GM19239 (cell line): ENCODE measurements around the gene CAND1.

Experiments used
- DNase-seq: peaks from one replicate; pipeline ENCODE4 v3.0.0; 2011; ENCODE audit warnings: low spot score; ENCODE audit not compliant: insufficient read length
- FAIRE-seq: peaks from 2 replicates; lab custom pipeline; 2011; peaks lifted over from hg19 to GRCh38; lab: Jason Lieb, UNC

Gene CAND1

DNA sequence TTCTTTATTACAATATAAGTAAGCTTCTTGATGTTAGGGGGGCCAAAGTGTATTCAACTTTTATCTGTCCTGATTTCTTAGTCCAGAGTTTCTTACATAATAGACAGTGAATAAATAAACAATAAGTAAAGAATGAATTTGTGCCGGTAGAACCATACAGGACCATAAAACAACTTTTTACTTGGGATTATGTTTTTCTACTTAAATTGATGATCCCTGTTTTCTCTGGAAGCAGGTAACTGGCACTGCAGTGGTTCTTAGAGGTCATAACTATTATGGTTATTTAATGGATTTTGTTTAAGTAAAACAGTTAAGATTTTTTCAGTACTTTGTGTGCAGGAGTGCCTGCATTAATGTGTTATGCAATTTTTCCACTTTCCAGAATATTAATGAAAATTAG, 10.5 kb downstream of the CAND1 start:
- DNase-seq (no peak), FAIRE-seq (no peak)

DNA sequence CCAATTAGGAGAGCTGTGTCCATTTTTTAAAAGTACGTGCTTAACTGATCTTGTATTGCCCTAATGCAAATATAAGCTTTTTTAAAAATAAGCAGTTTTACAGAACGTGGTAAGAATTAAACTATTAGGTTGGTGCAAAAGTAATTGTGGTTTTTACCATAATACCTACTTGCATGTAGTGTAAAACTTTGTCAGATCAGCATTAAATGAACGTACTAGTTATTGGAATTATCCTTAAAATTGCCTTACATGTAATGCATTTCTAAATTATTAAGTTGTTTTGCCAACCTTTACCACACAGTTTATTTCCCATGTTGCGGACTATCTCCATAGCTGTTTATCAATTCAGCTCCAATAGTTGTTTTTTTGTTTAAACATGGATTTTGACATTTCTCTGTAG, 10.9 kb downstream of the CAND1 start:
- FAIRE-seq = no peak
- no peak for DNase-seq

DNA sequence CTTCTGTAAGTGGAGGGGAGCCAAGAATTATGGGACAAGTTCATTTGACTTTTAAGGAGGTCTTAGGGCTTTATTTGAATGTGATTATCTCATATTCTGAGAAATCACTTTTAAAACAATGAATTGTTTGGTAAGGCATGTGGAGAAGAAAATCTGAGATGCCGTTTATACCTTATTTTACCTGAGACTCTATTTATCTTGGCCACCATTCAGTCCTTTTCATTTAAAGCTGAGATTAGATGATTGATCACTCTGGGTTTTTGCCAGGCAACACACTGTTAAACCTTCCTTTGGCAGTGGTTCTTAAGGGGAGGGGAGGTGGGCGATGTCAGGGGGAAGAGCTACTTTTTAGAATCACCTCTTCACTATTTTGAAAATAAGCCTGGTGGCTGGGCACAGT, 11.4 kb downstream of the CAND1 start:
- FAIRE-seq = no peak
- no peak for DNase-seq

DNA sequence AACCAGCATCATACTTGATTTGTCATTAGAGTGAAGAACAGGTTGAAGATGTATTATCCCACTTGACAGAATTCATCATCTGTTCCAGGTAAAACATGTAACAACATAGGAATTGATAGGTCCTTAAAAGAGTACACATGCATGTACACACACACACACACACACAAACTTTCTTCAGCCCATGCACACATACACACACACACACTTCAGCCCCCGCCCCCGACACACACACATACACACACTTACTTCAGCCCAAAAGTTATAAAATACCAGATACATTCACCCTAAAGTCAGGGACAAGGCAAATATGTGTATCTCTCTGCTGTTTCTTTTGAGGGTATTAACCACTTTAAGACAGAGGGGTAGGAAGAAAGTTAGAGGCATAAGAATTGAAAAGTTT, 15.4 kb downstream of the CAND1 start:
- FAIRE-seq (no peak), DNase-seq (no peak)

- no peak for DNase-seq
- no peak for FAIRE-seq
Measured at GRCh38 chr12:67286257-67286656, 17.1 kb downstream of the CAND1 start.

- FAIRE-seq (peak; percentile 33), DNase-seq (no peak)
Measured at GRCh38 chr12:67287311-67287710, 18.2 kb downstream of the CAND1 start.

GRCh38 chr12:67288561-67288960, 19.4 kb downstream of the CAND1 start:
- no peak for DNase-seq

DNA sequence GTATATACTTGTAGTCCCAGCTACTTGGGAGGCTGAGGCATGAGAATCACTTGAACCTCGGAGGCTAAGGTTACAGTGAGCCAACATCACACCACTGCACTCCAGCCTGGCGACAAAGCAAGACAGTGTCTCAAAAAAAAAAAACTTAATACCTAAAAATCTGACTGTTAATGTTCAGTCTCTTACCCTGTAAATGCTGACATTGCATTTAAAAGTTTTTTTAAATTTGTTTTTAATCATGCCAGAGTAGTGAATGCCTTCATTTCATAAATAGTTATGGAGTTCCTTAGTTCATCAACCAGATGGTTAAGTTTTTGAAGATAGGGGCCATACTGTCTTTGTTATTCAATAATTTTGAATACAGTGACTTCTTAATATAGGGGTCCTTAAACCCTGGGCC, 21.2 kb downstream of the CAND1 start:
- no peak for FAIRE-seq
- DNase-seq = no peak

More at GRCh38 chr12:67288561-67288960, 19.4 kb downstream of the CAND1 start:
- no peak for FAIRE-seq

DNA sequence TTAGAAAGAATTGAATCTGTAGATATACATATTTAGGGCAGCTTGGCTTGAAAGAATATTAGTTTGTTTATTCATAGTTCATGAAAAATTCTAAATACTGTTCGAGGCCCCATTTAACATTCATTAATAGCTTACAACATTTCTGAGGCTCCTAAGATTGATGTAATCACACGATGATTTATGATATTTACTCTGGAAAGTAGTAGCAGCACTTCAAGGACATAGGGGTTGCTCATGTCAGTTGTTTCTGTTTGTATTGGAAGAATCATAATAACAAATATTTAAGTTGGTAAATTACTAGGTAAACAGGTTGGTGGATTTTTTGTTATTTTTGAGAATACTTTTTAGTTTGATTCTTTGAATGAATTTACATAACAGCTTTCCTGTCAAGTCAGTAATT, 30.4 kb downstream of the CAND1 start:
- FAIRE-seq (no peak), DNase-seq (no peak)

DNA sequence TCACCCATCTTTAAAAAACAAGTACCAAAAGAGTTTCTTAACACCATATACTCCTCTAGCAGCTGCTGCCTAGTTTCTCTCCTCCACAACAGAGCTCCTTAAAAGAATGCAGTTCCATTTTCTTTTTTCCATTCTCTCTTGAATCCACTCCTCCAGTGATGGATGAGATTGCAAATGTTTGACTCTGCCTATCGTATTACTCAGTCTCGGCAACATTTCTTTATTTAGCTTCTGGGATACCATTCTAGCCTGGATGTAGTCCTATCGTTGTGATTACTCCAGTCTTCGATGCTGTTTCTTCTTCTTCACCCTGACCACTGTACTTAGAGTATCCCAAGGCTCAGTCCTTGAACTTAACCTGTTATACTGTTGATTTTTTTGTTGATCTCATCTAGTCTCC, 30.8 kb downstream of the CAND1 start:
- no peak for FAIRE-seq
- DNase-seq = no peak

- DNase-seq (no peak), FAIRE-seq (no peak)
Measured at GRCh38 chr12:67302162-67302561, 33.0 kb downstream of the CAND1 start.

- no peak for FAIRE-seq
- no peak for DNase-seq
Measured at GRCh38 chr12:67305544-67305943, 36.4 kb downstream of the CAND1 start.

GRCh38 chr12:67306712-67307111, 37.6 kb downstream of the CAND1 start:
- DNase-seq = no peak
- no peak for FAIRE-seq

- FAIRE-seq (peak; percentile 52), DNase-seq (no peak)
Measured at GRCh38 chr12:67315661-67316060, 46.5 kb downstream of the CAND1 start.

DNA sequence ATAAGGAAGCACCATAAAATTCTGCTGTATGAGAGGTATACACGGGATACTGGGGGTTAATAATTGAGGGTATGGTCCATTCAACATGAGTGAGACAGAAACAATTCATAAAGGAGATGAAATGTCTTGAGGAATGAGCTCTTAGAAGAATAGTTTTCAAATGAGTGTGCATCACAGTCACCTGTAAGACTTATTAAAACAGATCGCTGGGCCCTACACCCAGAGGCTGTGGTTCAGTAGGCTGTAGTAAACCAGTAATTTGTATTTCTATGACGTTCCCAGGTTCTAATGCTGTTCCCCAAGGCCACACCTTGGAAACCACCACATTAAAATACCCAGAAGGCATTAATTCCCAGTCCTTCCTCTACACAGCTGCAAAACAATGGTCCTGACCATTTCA, 49.6 kb downstream of the CAND1 start:
- no peak for FAIRE-seq
- DNase-seq = no peak

DNA sequence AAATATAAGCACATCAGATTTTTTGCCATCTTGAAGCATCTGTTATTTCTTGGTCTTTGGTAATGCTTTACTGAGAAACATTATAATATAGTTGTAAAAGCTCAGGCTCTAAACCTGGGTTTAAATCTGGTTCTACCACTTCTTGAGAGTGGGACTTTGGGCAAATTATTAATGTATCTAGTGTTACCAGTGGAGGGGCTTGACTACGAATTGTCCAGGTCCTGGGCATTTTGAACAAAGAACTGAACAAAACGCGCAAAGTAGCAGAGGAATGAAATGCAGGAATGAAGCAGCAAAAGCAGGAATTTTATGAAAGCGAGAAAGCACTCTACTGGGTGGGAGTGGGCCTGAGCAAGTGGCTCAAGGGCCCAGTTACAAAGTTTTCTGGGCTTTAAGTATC, 50.8 kb downstream of the CAND1 start:
- no peak for FAIRE-seq

DNA sequence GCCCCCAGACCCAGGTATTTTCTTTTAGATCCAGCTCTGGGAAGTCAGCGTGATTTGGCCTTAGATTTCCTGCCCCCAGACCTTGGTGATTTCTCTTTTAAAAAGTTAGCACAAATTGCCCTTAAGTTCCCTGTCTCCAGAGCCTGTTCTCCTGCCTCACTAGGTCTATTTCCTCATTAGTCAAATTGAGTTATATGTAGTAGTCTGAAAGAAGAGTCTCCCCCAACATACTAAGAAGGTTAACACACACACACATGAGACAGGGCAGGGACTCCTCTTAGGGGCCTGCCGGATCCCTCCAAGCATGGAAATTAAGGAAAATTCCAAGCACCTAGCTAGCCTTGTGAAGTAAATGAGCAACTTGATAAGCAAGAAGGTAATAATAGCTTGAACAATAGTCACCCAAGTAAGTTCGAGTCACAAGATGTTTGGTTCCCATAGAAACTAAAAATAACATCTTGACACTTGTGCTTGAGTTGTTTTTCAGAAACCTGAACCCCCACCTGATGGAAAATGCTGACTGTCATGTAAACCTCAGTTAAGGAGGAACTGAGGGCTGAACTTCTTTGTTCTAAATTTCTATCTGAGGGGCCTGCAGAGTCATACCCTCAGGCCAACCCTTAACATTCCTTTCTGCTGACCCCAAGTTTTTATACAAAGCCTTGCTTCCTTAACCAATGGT, 51.6 kb downstream of the CAND1 start:
- FAIRE-seq (no peak), DNase-seq (no peak)

More for the DNA sequence above, 50.8 kb downstream of the CAND1 start:
- no peak for DNase-seq

GRCh38 chr12:67322580-67322979, 53.4 kb downstream of the CAND1 start:
- no peak for DNase-seq
- no peak for FAIRE-seq

DNA sequence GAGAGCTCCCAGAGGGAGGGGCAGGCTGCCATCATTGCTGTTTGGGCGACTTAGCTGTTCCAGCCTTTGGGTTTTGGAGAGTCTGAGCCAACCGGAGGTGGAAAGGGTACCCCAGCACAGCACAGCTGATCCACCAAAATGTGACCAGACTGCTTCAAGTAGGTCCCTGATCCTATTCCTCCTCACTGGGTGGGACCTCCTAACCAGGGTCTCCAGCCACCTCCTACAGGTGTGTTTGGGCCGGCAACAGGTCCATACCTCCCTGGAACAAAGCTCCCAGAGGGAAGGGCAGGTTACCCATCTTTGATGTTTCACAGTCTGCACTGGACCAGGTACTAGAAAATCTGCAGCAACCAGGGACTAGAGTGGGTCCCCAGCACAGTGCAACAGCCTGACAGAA, 53.8 kb downstream of the CAND1 start:
- FAIRE-seq (no peak), DNase-seq (no peak)

GRCh38 chr12:67326637-67327036, 57.5 kb downstream of the CAND1 start:
- no peak for FAIRE-seq
- DNase-seq = no peak

- DNase-seq (no peak), FAIRE-seq (no peak)
Measured at GRCh38 chr12:67327466-67327865, 58.3 kb downstream of the CAND1 start.

DNA sequence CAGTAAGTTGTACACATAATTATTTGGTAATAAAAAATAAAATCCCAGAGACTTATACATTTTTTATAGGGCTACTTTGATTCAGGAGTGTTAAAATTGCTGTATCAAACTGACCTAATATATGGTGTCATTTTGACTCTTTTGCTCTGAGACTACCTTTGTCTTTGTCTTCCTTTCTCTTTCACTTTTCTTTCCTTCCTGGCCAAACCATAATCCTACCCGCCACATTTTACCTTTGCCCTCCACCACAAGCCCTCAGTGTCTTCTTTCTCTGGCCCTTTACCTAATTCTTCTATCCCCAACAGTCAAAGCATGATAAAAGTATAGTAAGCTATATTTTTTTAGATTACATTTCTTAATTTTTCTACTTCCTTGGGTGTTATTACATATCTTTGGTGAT, 62.0 kb downstream of the CAND1 start:
- DNase-seq = no peak
- no peak for FAIRE-seq

DNA sequence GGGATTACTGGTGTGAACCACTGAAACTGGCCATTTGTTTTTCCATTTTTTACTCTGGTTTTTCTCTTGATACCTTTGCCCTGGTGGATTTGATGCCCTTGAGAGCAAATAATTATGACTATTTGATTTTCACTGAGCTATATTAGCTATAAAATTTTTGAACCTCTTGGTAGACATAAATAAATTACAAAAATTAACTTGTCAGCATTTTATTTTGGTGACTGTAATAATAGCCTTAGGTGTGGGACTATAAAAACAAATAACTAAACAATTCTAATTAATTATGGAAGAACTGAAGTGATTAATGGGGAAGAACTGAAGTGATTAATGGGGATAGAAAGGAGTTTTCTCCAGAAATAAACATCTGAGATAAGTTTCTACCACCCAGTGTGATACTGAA, 62.7 kb downstream of the CAND1 start:
- no peak for FAIRE-seq
- no peak for DNase-seq
